ENCODE data around the gene CHST6.
"Not testable (repeated sequence)": the region's sequence is repeated elsewhere in the genome, so short reads cannot be mapped to it uniquely, and the experiment has no call there.

CHST6 gene

DNA sequence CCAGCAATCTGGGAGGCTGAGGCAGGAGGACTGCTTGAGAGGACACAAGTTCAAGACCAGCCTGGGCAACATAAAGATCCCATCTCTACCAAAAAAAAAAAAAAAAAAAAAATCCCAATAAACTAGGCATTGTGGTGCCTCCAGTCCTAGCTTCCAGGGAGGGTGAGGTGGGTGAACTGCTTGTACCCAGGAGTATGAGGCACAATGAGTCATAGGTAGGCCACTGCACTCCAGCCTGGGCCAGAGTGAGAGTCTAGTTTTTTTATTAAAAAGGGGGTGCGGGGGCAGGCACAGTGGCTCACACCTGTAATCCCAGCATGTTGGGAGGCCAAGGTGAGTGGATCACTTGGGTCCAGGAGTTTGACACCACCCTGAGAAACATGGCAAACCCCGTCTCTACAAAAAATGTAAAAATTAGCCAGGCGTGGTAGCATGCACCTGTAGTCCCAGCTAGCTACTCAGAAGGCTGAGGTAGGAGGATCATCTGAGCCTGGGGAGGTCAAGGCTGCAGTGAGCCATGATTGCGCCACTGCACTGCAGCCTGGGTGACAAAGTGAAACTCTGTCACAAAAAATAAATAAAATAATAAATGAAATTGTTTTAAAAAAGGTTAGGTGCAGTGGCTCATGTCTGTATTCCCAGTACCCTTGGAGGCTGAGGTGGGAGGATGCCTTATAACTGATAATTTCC, 7.8 kb upstream of the CHST6 start:
- Histone ChIP-seq H3K4ac (ENCODE audit: low read length) (no peak overlapping the region), H3K9ac (ENCODE audit: low read depth, low read length, poor library complexity) (no peak overlapping the region), H2AFZ (ENCODE audit: low read length) (no peak overlapping the region), H4K8ac (ENCODE audit: low read depth, low read length) (no peak overlapping the region), H2AK5ac (ENCODE audit: low read depth, low read length) (no peak overlapping the region), H3K14ac (ENCODE audit: low read length) (no peak overlapping the region), H3K18ac (ENCODE audit: low read length) (no peak overlapping the region), H3K36me3 (replicated peaks in 1 of 2; ENCODE audit: control insufficient read depth in 2 of 2, insufficient read depth in 2 of 2, low read length in 2 of 2) (no peaks in the 10 kb centered on the region), H3K79me1 (ENCODE audit: low read depth, low read length) (no peaks in the 10 kb centered on the region), H3K23ac (ENCODE audit: low read depth, low read length, poor library complexity) (no peak overlapping the region), H2BK120ac (ENCODE audit: low read depth, low read length) (no peak overlapping the region), H3K4me2 (ENCODE audit: insufficient read depth, low read length, poor library complexity, severe bottlenecking) (no peak overlapping the region), H2BK5ac (ENCODE audit: low read length) (no peak overlapping the region), H3K9me3 (replicated peaks in 1 of 2; ENCODE audit: control insufficient read depth in 2 of 2, insufficient read depth in 1 of 2, low read depth in 1 of 2, low read length in 2 of 2) (peaks cover 0 to 3% of the 10 kb centered on the region in 2 donors), H3K27me3 (ENCODE audit: control insufficient read depth in 3 of 3, insufficient read depth in 3 of 3, low read depth in 1 of 3, low read length in 3 of 3) (peaks cover 0 to 10% (median 0%) of the 10 kb centered on the region in 3 experiments), H4K91ac (ENCODE audit: low read depth, low read length, poor library complexity) (no peak overlapping the region), H2BK15ac (ENCODE audit: low read length) (no peak overlapping the region), H3K4me3 (ENCODE audit: low read length in 2 of 2) (no peak overlapping the region), H2BK12ac (ENCODE audit: low read length) (no peak overlapping the region), H3K4me1 (ENCODE audit: control insufficient read depth in 2 of 2, insufficient read depth in 1 of 2, low read depth in 1 of 2, low read length in 2 of 2) (peaks cover 0 to 4% of the 10 kb centered on the region in 2 donors), H3K27ac (replicated peaks; ENCODE audit: low read length) (no peak overlapping the region)
- no CpG with 5 or more reads among the region's 4 CpGs for WGBS, 2 donors (ENCODE audit: extremely low coverage in 2 of 2, insufficient read length in 2 of 2, insufficient replicate concordance in 1 of 2)
- no peak for DNase-seq (ENCODE audit: low spot score)

DNA sequence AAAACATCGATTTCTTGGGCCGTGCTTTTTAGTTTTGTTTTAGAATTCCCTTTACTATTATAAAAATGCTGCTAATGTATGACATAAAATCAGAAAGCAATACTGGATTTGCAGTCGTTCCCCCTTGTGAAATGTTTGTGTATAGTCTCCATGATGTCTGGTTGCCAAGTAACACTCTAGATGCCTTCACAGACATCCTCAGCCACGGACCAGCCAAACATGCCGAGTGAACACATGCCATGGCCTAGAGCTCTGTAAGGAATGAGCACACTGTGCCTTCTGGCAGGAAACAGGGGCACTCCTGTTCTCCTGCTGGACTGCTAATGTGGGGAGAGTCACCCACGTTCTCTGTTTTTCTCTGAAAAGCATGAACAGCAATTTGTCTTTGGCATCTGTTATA, 6.6 kb upstream of the CHST6 start:
- not testable (repeated sequence) for DNase-seq (ENCODE audit: low spot score); H2AFZ ChIP-seq (ENCODE audit: low read length); H3K79me1 ChIP-seq (ENCODE audit: low read depth, low read length); H3K18ac ChIP-seq (ENCODE audit: low read length); H3K14ac ChIP-seq (ENCODE audit: low read length); H3K4me1 ChIP-seq (ENCODE audit: control insufficient read depth in 2 of 2, insufficient read depth in 1 of 2, low read depth in 1 of 2, low read length in 2 of 2); H2AK5ac ChIP-seq (ENCODE audit: low read depth, low read length); H4K8ac ChIP-seq (ENCODE audit: low read depth, low read length); H3K9me3 ChIP-seq (replicated peaks in 1 of 2; ENCODE audit: control insufficient read depth in 2 of 2, insufficient read depth in 1 of 2, low read depth in 1 of 2, low read length in 2 of 2); H2BK120ac ChIP-seq (ENCODE audit: low read depth, low read length); H3K36me3 ChIP-seq (replicated peaks in 1 of 2; ENCODE audit: control insufficient read depth in 2 of 2, insufficient read depth in 2 of 2, low read length in 2 of 2); H3K27ac ChIP-seq (replicated peaks; ENCODE audit: low read length); H3K4me2 ChIP-seq (ENCODE audit: insufficient read depth, low read length, poor library complexity, severe bottlenecking); H3K4me3 ChIP-seq (ENCODE audit: low read length in 2 of 2); H4K91ac ChIP-seq (ENCODE audit: low read depth, low read length, poor library complexity); H3K23ac ChIP-seq (ENCODE audit: low read depth, low read length, poor library complexity); H3K9ac ChIP-seq (ENCODE audit: low read depth, low read length, poor library complexity); H3K4ac ChIP-seq (ENCODE audit: low read length); H2BK5ac ChIP-seq (ENCODE audit: low read length); H2BK15ac ChIP-seq (ENCODE audit: low read length); H2BK12ac ChIP-seq (ENCODE audit: low read length)
- peaks cover 0 to 18% (median 0%) of the 10 kb centered on the region in 3 experiments for H3K27me3 ChIP-seq (ENCODE audit: control insufficient read depth in 3 of 3, insufficient read depth in 3 of 3, low read depth in 1 of 3, low read length in 3 of 3)
- WGBS, 2 donors (ENCODE audit: extremely low coverage in 2 of 2, insufficient read length in 2 of 2, insufficient replicate concordance in 1 of 2) = no CpG with 5 or more reads among the region's 6 CpGs

- no peak for DNase-seq (ENCODE audit: low spot score)
- no peaks in the 10 kb centered on the region for H3K79me1 ChIP-seq (ENCODE audit: low read depth, low read length)
- H3K27ac ChIP-seq (replicated peaks; ENCODE audit: low read length) = no peak overlapping the region
- H3K4me1 ChIP-seq (ENCODE audit: control insufficient read depth in 2 of 2, insufficient read depth in 1 of 2, low read depth in 1 of 2, low read length in 2 of 2) = peaks cover 0 to 2% of the 10 kb centered on the region in 2 donors
- no peak overlapping the region for H3K4me2 ChIP-seq (ENCODE audit: insufficient read depth, low read length, poor library complexity, severe bottlenecking)
- H3K14ac ChIP-seq (ENCODE audit: low read length) = no peak overlapping the region
- no peak overlapping the region for H2BK15ac ChIP-seq (ENCODE audit: low read length)
- H3K9ac ChIP-seq (ENCODE audit: low read depth, low read length, poor library complexity) = no peak overlapping the region
- no peak overlapping the region for H3K18ac ChIP-seq (ENCODE audit: low read length)
- WGBS, 2 donors (ENCODE audit: extremely low coverage in 2 of 2, insufficient read length in 2 of 2, insufficient replicate concordance in 1 of 2) = no CpG with 5 or more reads among the region's 5 CpGs
- H2AK5ac ChIP-seq (ENCODE audit: low read depth, low read length) = no peak overlapping the region
- no peak overlapping the region for H2BK120ac ChIP-seq (ENCODE audit: low read depth, low read length)
- no peak overlapping the region for H3K4ac ChIP-seq (ENCODE audit: low read length)
- no peak overlapping the region for H4K91ac ChIP-seq (ENCODE audit: low read depth, low read length, poor library complexity)
- no peak overlapping the region for H3K23ac ChIP-seq (ENCODE audit: low read depth, low read length, poor library complexity)
- peaks cover 0 to 3% of the 10 kb centered on the region in 2 donors for H3K9me3 ChIP-seq (replicated peaks in 1 of 2; ENCODE audit: control insufficient read depth in 2 of 2, insufficient read depth in 1 of 2, low read depth in 1 of 2, low read length in 2 of 2)
- no peak overlapping the region for H3K4me3 ChIP-seq (ENCODE audit: low read length in 2 of 2)
- peaks cover 0 to 22% (median 0%) of the 10 kb centered on the region in 3 experiments for H3K27me3 ChIP-seq (ENCODE audit: control insufficient read depth in 3 of 3, insufficient read depth in 3 of 3, low read depth in 1 of 3, low read length in 3 of 3)
- H2BK5ac ChIP-seq (ENCODE audit: low read length) = no peak overlapping the region
- no peak overlapping the region for H2BK12ac ChIP-seq (ENCODE audit: low read length)
- no peak overlapping the region for H2AFZ ChIP-seq (ENCODE audit: low read length)
- no peaks in the 10 kb centered on the region for H3K36me3 ChIP-seq (replicated peaks in 1 of 2; ENCODE audit: control insufficient read depth in 2 of 2, insufficient read depth in 2 of 2, low read length in 2 of 2)
- H4K8ac ChIP-seq (ENCODE audit: low read depth, low read length) = no peak overlapping the region
Observed at GRCh38 chr16:75501359-75501758, 6.1 kb upstream of the CHST6 start.

- H3K18ac ChIP-seq (ENCODE audit: low read length); H3K14ac ChIP-seq (ENCODE audit: low read length); H4K8ac ChIP-seq (ENCODE audit: low read depth, low read length); H2BK12ac ChIP-seq (ENCODE audit: low read length); H4K91ac ChIP-seq (ENCODE audit: low read depth, low read length, poor library complexity); H3K4me1 ChIP-seq (ENCODE audit: control insufficient read depth in 2 of 2, insufficient read depth in 1 of 2, low read depth in 1 of 2, low read length in 2 of 2); H3K27ac ChIP-seq (replicated peaks; ENCODE audit: low read length); H2BK5ac ChIP-seq (ENCODE audit: low read length); H2AFZ ChIP-seq (ENCODE audit: low read length); H3K36me3 ChIP-seq (replicated peaks in 1 of 2; ENCODE audit: control insufficient read depth in 2 of 2, insufficient read depth in 2 of 2, low read length in 2 of 2); DNase-seq (ENCODE audit: low spot score); H2BK15ac ChIP-seq (ENCODE audit: low read length); H2AK5ac ChIP-seq (ENCODE audit: low read depth, low read length); H3K4ac ChIP-seq (ENCODE audit: low read length); H3K79me1 ChIP-seq (ENCODE audit: low read depth, low read length); H3K4me3 ChIP-seq (ENCODE audit: low read length in 2 of 2); H3K9ac ChIP-seq (ENCODE audit: low read depth, low read length, poor library complexity); H3K4me2 ChIP-seq (ENCODE audit: insufficient read depth, low read length, poor library complexity, severe bottlenecking); H2BK120ac ChIP-seq (ENCODE audit: low read depth, low read length); H3K9me3 ChIP-seq (replicated peaks in 1 of 2; ENCODE audit: control insufficient read depth in 2 of 2, insufficient read depth in 1 of 2, low read depth in 1 of 2, low read length in 2 of 2); H3K23ac ChIP-seq (ENCODE audit: low read depth, low read length, poor library complexity): not testable (repeated sequence)
- peaks cover 0 to 42% (median 0%) of the 10 kb centered on the region in 3 experiments for H3K27me3 ChIP-seq (ENCODE audit: control insufficient read depth in 3 of 3, insufficient read depth in 3 of 3, low read depth in 1 of 3, low read length in 3 of 3)
- no CpG with 5 or more reads among the region's 13 CpGs for WGBS, 2 donors (ENCODE audit: extremely low coverage in 2 of 2, insufficient read length in 2 of 2, insufficient replicate concordance in 1 of 2)
Observed at GRCh38 chr16:75498605-75499322, 3.5 kb upstream of the CHST6 start.

All from neuronal stem cell (in vitro differentiated cells).